Osteocyte (in vitro differentiated cells): ENCODE results near the gene BAK1. TPM values are rescaled to one million over a fixed set of nuclear protein-coding genes. Genes with fewer than 3 reads are reported as not detected.
"Not testable (repeated sequence)": the region's sequence is repeated elsewhere in the genome, so short reads cannot be mapped to it uniquely, and the experiment has no call there.

ENCODE experiments used
- DNase-seq: peaks from one replicate; pipeline ENCODE4 v3.0.0; 2021; ENCODE audit warnings: mixed read lengths; ENCODE audit not compliant: unreplicated experiment; ENCODE audit errors: extremely low spot score
- H3K27ac Mint-ChIP-seq: one replicate; pipeline ENCODE4 v1.8.0; 2021; ENCODE audit warnings: mild to moderate bottlenecking, mixed read lengths; ENCODE audit not compliant: unreplicated experiment
- H3K27me3 Mint-ChIP-seq: one replicate; pipeline ENCODE4 v1.8.0; 2021; ENCODE audit warnings: mixed read lengths; ENCODE audit not compliant: unreplicated experiment
- H3K36me3 Mint-ChIP-seq: one replicate; pipeline ENCODE4 v1.8.0; 2021; ENCODE audit warnings: mixed read lengths; ENCODE audit not compliant: unreplicated experiment
- H3K4me1 Mint-ChIP-seq: one replicate; pipeline ENCODE4 v1.8.0; 2021; ENCODE audit warnings: mixed read lengths; ENCODE audit not compliant: unreplicated experiment
- H3K4me3 Mint-ChIP-seq: one replicate; pipeline ENCODE4 v1.8.0; 2021; ENCODE audit warnings: mild to moderate bottlenecking, moderate library complexity, mixed read lengths; ENCODE audit not compliant: unreplicated experiment
- H3K9me3 Mint-ChIP-seq: one replicate; pipeline ENCODE4 v1.8.0; 2021; ENCODE audit warnings: mixed read lengths; ENCODE audit not compliant: unreplicated experiment
- CTCF ChIP-seq: fragments of 200-600 bp; sonication (generic); IDR thresholded peaks from 2 replicates; pipeline ENCODE4 v1.5.0; 2021; ENCODE audit warnings: antibody characterized with exemption, mild to moderate bottlenecking, moderate library complexity
- total RNA-seq: library from RNA; stranded (reverse); gene quantifications from 2 replicates; pipeline ENCODE4 v1.2.1, GENCODE V29; 2021

Gene BAK1
- total RNA-seq, 1 donor from 2014 or later, result 20.5 TPM

GRCh38 chr6:33599413-33599938 lies 19.4 kb upstream of the BAK1 start:
- no peaks in the 10 kb centered on the region for H3K27me3 Mint-ChIP-seq
- peak overlapping the region; percentile 64 for H3K27ac Mint-ChIP-seq
- H3K4me1 Mint-ChIP-seq, result peaks cover 16% of the 10 kb centered on the region
- H3K9me3 Mint-ChIP-seq, result no peaks in the 10 kb centered on the region
- no peak for TF ChIP-seq CTCF
- H3K4me3 Mint-ChIP-seq, result no peak overlapping the region
- DNase-seq, result no peak
- no peaks in the 10 kb centered on the region for H3K36me3 Mint-ChIP-seq

DNA sequence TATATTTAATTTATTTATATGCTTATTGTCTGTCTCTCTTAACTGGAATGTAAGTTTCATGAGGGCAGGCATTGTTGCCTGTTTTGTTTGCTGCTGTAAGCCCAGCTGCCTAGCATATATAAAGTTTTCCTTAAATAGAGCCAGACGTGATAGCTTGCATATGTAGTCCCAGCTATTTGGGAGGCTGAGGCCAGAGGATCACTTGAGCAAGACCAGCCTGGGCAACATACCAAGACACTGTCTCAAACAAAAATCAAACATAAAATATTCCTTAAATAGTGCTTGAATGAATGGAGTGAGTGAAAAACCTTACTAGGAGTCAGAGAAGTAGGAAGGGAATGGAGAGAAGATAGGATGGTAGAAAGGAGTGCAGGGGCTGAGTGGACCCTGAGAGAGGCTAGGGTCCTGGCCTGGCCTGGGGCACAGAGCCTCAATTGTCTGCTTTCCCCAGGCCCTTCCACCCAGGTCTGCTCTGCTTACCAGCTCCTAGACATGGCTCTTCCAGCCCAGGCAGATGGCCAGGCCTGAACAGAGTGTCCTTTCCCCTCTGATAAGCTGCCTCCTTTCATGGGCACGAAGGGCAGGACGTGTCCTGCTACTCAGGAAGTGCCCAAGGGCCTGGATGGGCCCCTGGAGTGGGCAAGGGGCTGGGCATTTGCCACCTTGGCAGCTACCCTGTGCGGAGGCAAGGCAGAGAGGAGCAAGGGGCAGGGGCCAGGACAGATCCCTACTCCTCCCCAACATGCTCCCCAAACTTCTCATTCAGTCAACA lies 17.7 kb upstream of the BAK1 start:
- Mint-ChIP-seq H3K4me3 (no peak overlapping the region), H3K27ac (no peak overlapping the region), H3K36me3 (no peaks in the 10 kb centered on the region), H3K9me3 (no peaks in the 10 kb centered on the region), H3K27me3 (no peaks in the 10 kb centered on the region), H3K4me1 (peaks cover 16% of the 10 kb centered on the region)
- DNase-seq, result no peak
- no peak for TF ChIP-seq CTCF

DNA sequence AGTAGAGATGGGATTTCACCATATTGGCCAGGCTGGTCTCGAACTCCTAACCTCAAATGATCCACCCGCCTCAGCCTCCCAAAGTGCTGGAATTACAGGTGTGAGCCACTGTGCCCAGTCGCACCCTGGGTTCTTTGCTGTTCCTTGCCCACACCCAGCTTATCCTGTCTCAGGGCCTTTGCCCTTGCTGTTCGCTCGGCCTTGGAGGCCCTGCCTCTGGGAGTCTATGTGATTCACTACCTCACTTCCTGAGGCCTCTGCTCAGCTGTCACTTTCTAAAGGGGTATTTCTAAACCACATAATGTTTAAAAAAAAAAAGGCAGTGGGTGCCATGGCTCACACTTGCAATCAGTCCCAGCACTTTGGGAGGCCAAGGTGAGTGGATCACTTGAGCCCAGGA lies 16.8 kb upstream of the BAK1 start:
- not testable (repeated sequence) for H3K27ac Mint-ChIP-seq, H3K9me3 Mint-ChIP-seq, H3K4me3 Mint-ChIP-seq, H3K27me3 Mint-ChIP-seq, DNase-seq, H3K36me3 Mint-ChIP-seq
- H3K4me1 Mint-ChIP-seq, result peaks cover 16% of the 10 kb centered on the region

- H3K4me3 Mint-ChIP-seq, result no peak overlapping the region
- TF ChIP-seq CTCF, result no peak
- no peak overlapping the region for H3K27ac Mint-ChIP-seq
- no peaks in the 10 kb centered on the region for H3K27me3 Mint-ChIP-seq
- H3K4me1 Mint-ChIP-seq, result peaks cover 24% of the 10 kb centered on the region
- no peaks in the 10 kb centered on the region for H3K9me3 Mint-ChIP-seq
- no peaks in the 10 kb centered on the region for H3K36me3 Mint-ChIP-seq
- DNase-seq, result no peak
Measured at GRCh38 chr6:33595001-33595846, 15.1 kb upstream of the BAK1 start.

- no peak for TF ChIP-seq CTCF
- H3K36me3 Mint-ChIP-seq, result no peaks in the 10 kb centered on the region
- no peaks in the 10 kb centered on the region for H3K27me3 Mint-ChIP-seq
- no peak overlapping the region for H3K4me3 Mint-ChIP-seq
- H3K27ac Mint-ChIP-seq, result no peak overlapping the region
- peaks cover 19% of the 10 kb centered on the region for H3K4me1 Mint-ChIP-seq
- no peaks in the 10 kb centered on the region for H3K9me3 Mint-ChIP-seq
- no peak for DNase-seq
Measured at GRCh38 chr6:33593414-33593727, 13.3 kb upstream of the BAK1 start.
